ENCODE measurements around the gene XXYLT1. TPM values are rescaled to one million over a fixed set of nuclear protein-coding genes. Genes with fewer than 3 reads are reported as not detected.
A peak's percentile ranks its signal among the peaks of the same experiment; 100 is the strongest.

Gene XXYLT1
- total and polyA plus RNA-seq, 2 of the 4 experiments (the other 2 are of a cell fraction): 14.7 to 18.1 TPM

DNA sequence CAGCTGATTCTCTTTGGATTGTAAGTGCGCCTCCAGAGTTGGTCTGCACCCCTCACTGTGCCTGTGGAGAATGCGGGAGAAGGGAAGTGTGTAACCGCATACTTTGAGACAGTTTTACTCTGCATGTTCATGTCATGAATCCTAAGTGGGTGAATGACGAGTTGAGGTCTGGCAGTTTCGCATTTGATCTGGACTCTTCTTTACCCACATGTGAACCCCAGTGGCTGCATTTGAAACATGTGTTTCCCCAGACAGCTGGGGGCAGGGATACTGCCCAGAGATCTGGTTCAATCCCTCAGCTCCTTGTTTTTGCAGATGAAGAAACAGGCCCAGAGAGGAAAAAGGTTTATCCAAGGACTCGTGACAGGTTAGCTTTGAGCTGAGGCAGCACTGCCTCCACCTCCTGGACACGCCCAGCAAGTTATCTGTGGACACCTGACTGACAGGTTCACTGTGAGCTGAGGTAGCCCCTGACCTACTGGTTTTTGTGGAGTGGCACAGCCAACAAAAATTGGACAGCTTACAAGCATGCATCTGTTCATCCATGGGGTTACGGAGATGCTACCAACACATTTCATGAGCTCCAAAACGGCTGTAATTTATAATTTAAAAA lies 207.3 kb downstream of the XXYLT1 start:
- no peak overlapping the region for H2BK5ac ChIP-seq (ENCODE audit: low read depth, low read length, poor library complexity, severe bottlenecking)
- no peaks in the 10 kb centered on the region; the same call in 1 of the 2 replicates for H3K36me3 ChIP-seq (ENCODE audit: control insufficient read depth, insufficient read depth, low read length)
- no peak overlapping the region for H3K4me2 ChIP-seq (ENCODE audit: low read depth, low read length)
- no peak overlapping the region for H3K4me3 ChIP-seq (ENCODE audit: insufficient read depth, low read depth, low read length)
- ATAC-seq (ENCODE audit: low read depth) (no peak), DNase-seq (no peak)
- dilution Hi-C loops (cut with HindIII; ENCODE audit: low sequenced_read_pairs, unreplicated experiment): no loop called here
- no TSS peak for BruUV-seq (replicated peaks)
- TF ChIP-seq, protein P1, sequence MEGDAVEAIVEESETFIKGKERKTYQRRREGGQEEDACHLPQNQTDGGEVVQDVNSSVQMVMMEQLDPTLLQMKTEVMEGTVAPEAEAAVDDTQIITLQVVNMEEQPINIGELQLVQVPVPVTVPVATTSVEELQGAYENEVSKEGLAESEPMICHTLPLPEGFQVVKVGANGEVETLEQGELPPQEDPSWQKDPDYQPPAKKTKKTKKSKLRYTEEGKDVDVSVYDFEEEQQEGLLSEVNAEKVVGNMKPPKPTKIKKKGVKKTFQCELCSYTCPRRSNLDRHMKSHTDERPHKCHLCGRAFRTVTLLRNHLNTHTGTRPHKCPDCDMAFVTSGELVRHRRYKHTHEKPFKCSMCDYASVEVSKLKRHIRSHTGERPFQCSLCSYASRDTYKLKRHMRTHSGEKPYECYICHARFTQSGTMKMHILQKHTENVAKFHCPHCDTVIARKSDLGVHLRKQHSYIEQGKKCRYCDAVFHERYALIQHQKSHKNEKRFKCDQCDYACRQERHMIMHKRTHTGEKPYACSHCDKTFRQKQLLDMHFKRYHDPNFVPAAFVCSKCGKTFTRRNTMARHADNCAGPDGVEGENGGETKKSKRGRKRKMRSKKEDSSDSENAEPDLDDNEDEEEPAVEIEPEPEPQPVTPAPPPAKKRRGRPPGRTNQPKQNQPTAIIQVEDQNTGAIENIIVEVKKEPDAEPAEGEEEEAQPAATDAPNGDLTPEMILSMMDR (conservative IDR thresholded peaks at IDR 0.05; ENCODE audit: low read depth, low read length): no peak
- no peak for TF ChIP-seq CHD1 (IDR thresholded peaks at IDR 0.05; ENCODE audit: low read depth, low read length)
- TF ChIP-seq RFX5 (IDR thresholded peaks at IDR 0.05; ENCODE audit: low read depth, low read length): no peak
- no peak for TF ChIP-seq MAZ (IDR thresholded peaks at IDR 0.05; ENCODE audit: borderline replicate concordance, low read depth, low read length)
- TF ChIP-seq POLR2A (IDR thresholded peaks at IDR 0.05; ENCODE audit: low read depth, low read length): no peak
- TF ChIP-seq BHLHE40 (IDR thresholded peaks at IDR 0.05; ENCODE audit: low read depth, low read length): no peak
- no peak for TF ChIP-seq RCOR1 (IDR thresholded peaks at IDR 0.05; ENCODE audit: insufficient replicate concordance, low read length)
- TF ChIP-seq SMC3 (IDR thresholded peaks at IDR 0.05; ENCODE audit: low read depth, low read length): no peak
- TF ChIP-seq FOS (IDR thresholded peaks at IDR 0.05; ENCODE audit: low read depth, low read length): no peak
- TF ChIP-seq NFE2L2 (IDR thresholded peaks at IDR 0.05; ENCODE audit: low read depth, low read length): no peak
- TF ChIP-seq, protein P2, sequence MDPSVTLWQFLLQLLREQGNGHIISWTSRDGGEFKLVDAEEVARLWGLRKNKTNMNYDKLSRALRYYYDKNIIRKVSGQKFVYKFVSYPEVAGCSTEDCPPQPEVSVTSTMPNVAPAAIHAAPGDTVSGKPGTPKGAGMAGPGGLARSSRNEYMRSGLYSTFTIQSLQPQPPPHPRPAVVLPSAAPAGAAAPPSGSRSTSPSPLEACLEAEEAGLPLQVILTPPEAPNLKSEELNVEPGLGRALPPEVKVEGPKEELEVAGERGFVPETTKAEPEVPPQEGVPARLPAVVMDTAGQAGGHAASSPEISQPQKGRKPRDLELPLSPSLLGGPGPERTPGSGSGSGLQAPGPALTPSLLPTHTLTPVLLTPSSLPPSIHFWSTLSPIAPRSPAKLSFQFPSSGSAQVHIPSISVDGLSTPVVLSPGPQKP (IDR thresholded peaks at IDR 0.05; ENCODE audit: borderline replicate concordance, low read depth, low read length): no peak
- no peak for TF ChIP-seq CEBPB (IDR thresholded peaks at IDR 0.05; ENCODE audit: low read depth, low read length)
- TF ChIP-seq, protein P3, sequence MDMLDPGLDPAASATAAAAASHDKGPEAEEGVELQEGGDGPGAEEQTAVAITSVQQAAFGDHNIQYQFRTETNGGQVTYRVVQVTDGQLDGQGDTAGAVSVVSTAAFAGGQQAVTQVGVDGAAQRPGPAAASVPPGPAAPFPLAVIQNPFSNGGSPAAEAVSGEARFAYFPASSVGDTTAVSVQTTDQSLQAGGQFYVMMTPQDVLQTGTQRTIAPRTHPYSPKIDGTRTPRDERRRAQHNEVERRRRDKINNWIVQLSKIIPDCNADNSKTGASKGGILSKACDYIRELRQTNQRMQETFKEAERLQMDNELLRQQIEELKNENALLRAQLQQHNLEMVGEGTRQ (IDR thresholded peaks at IDR 0.05; ENCODE audit: low read depth, low read length): no peak
- TF ChIP-seq MAFK (IDR thresholded peaks at IDR 0.05; ENCODE audit: low read depth, low read length): no peak
- TF ChIP-seq MXI1 (IDR thresholded peaks at IDR 0.05; ENCODE audit: borderline replicate concordance, low read depth, low read length): no peak
- TF ChIP-seq RAD21 (IDR thresholded peaks at IDR 0.05; ENCODE audit: low read length): no peak
- no peak overlapping the region for H3K56ac ChIP-seq (ENCODE audit: extremely low read depth, insufficient read depth, low read length)
- no peak overlapping the region for H4K8ac ChIP-seq (ENCODE audit: low read depth in 2 of 2, low read length in 2 of 2)
- H4K20me1 ChIP-seq (ENCODE audit: insufficient read depth, low read length): no peaks in the 10 kb centered on the region
- H2BK15ac ChIP-seq (ENCODE audit: low read depth, low read length): no peak overlapping the region
- 0 out of 2 replicates have a peak, but pooled peaks cover 2% of the 10 kb centered on the region for H3K4me1 ChIP-seq (ENCODE audit: control insufficient read depth, insufficient read depth, low read length)
- ChIA-PET CTCF (interaction anchor here (1.5 kb wide), 1 partner anchor 381 kb away, joined by 3 read pairs; no protein-coding TSS in a partner anchor), POLR2A (ENCODE audit: unreplicated experiment) (no interaction called here)
- H2BK20ac ChIP-seq (ENCODE audit: low read depth, low read length): no peak overlapping the region
- no peak overlapping the region for H3K4ac ChIP-seq (ENCODE audit: low read depth, low read length)
- H3K14ac ChIP-seq (replicated peaks; ENCODE audit: low read depth, low read length): no peak overlapping the region
- H4K5ac ChIP-seq (ENCODE audit: low read depth, low read length): no peak overlapping the region
- no peaks in the 10 kb centered on the region for H3K79me1 ChIP-seq (ENCODE audit: low read depth in 1 of 2, low read length in 2 of 2)
- H3K27ac ChIP-seq (ENCODE audit: insufficient read depth, low read length): no peak overlapping the region
- intact Hi-C loops (cut with micrococcal nuclease): no loop called here
- no peak overlapping the region for H2BK120ac ChIP-seq (ENCODE audit: low read depth, low read length)
- H2AFZ ChIP-seq (replicated peaks; ENCODE audit: low read length, poor library complexity): peak overlapping the region; percentile 7
- 92% methylated on average over 5 of the region's 9 CpGs; no CpG with 5 or more reads in 1 of the 2 experiments for WGBS, 2 experiments (ENCODE audit: extremely low coverage in 2 of 2, insufficient read length in 1 of 2)
- no peak overlapping the region for H3K18ac ChIP-seq (ENCODE audit: low read depth, low read length)
- H3K9ac ChIP-seq (ENCODE audit: low read depth, low read length): no peak overlapping the region
- peaks cover 6% of the 10 kb centered on the region; the same call in 1 of the 2 replicates for H3K27me3 ChIP-seq (ENCODE audit: control insufficient read depth, insufficient read depth, low read length)
- no peak overlapping the region for H4K91ac ChIP-seq (ENCODE audit: insufficient read depth, low read depth, low read length)
- in situ Hi-C loops (cut with MboI; ENCODE audit: low sequenced_read_pairs): no loop called here
- H3K9me3 ChIP-seq (ENCODE audit: control insufficient read depth, insufficient read depth, low read length): no peaks in the 10 kb centered on the region
- H3K23ac ChIP-seq (ENCODE audit: low read depth, low read length): no peak overlapping the region
- peak overlapping the region; percentile 24 for H2AK9ac ChIP-seq (replicated peaks; ENCODE audit: low read depth, low read length, poor library complexity)
- no peaks in the 10 kb centered on the region for H3K9me1 ChIP-seq (ENCODE audit: insufficient read depth, low read length)
- H2AK5ac ChIP-seq (ENCODE audit: low read depth, low read length): no peak overlapping the region

Data from IMR-90 (cell line).